GM18909 (cell line): ENCODE measurements around the gene SLC7A7.
"Not testable (repeated sequence)": the region's sequence is repeated elsewhere in the genome, so short reads cannot be mapped to it uniquely, and the experiment has no call there.

Source experiments
- ATAC-seq: cut with Tn5 transposase; IDR thresholded peaks from one replicate; pipeline ENCODE4 v1.9.1; 2021; ENCODE audit warnings: mild to moderate bottlenecking; ENCODE audit not compliant: unreplicated experiment, poor library complexity

Gene SLC7A7

GRCh38 chr14:22822571-22823098 lies 7.4 kb upstream of the SLC7A7 start:
- ATAC-seq: peak; percentile 59

- ATAC-seq: no peak
Observed at GRCh38 chr14:22822016-22822570, 6.9 kb upstream of the SLC7A7 start.

GRCh38 chr14:22821193-22822015 lies 6.2 kb upstream of the SLC7A7 start:
- no peak for ATAC-seq

- ATAC-seq: no peak
Observed at GRCh38 chr14:22820731-22821130, 5.5 kb upstream of the SLC7A7 start.

- no peak for ATAC-seq
Observed at GRCh38 chr14:22819151-22819988, 4.1 kb upstream of the SLC7A7 start.

GRCh38 chr14:22814373-22814772 lies 862 bp downstream of the SLC7A7 start:
- ATAC-seq: no peak

- ATAC-seq: no peak
Observed at GRCh38 chr14:22813145-22813544, 2.1 kb downstream of the SLC7A7 start.

GRCh38 chr14:22812744-22813143 lies 2.5 kb downstream of the SLC7A7 start:
- no peak for ATAC-seq

- no peak for ATAC-seq
Observed at GRCh38 chr14:22811722-22812121, 3.5 kb downstream of the SLC7A7 start.

GRCh38 chr14:22808388-22809209 lies 6.6 kb downstream of the SLC7A7 start:
- ATAC-seq: no peak

GRCh38 chr14:22807432-22808087 lies 7.7 kb downstream of the SLC7A7 start:
- no peak for ATAC-seq

GRCh38 chr14:22805235-22805634 lies 10.0 kb downstream of the SLC7A7 start:
- not testable (repeated sequence) for ATAC-seq

- ATAC-seq: peak; percentile 53
Observed at GRCh38 chr14:22803687-22803974, 11.6 kb downstream of the SLC7A7 start.

- ATAC-seq: peak; percentile 63
Observed at GRCh38 chr14:22802860-22803686, 12.2 kb downstream of the SLC7A7 start.

- ATAC-seq: no peak
Observed at GRCh38 chr14:22801716-22802115, 13.5 kb downstream of the SLC7A7 start.

GRCh38 chr14:22800346-22800745 lies 14.9 kb downstream of the SLC7A7 start:
- no peak for ATAC-seq

- no peak for ATAC-seq
Observed at GRCh38 chr14:22798528-22798927, 16.7 kb downstream of the SLC7A7 start.

GRCh38 chr14:22797017-22797917 lies 18.0 kb downstream of the SLC7A7 start:
- ATAC-seq: no peak
